ENCODE measurements around the gene DNAJA3. TPM values are rescaled to one million over a fixed set of nuclear protein-coding genes. Genes with fewer than 3 reads are reported as not detected.

The DNAJA3 gene
- total and polyA plus RNA-seq, 2 donors (not counting 3 experiments of a cell fraction or from before 2014, with no cell fraction given) = 33.4 to 45.4 TPM

DNA sequence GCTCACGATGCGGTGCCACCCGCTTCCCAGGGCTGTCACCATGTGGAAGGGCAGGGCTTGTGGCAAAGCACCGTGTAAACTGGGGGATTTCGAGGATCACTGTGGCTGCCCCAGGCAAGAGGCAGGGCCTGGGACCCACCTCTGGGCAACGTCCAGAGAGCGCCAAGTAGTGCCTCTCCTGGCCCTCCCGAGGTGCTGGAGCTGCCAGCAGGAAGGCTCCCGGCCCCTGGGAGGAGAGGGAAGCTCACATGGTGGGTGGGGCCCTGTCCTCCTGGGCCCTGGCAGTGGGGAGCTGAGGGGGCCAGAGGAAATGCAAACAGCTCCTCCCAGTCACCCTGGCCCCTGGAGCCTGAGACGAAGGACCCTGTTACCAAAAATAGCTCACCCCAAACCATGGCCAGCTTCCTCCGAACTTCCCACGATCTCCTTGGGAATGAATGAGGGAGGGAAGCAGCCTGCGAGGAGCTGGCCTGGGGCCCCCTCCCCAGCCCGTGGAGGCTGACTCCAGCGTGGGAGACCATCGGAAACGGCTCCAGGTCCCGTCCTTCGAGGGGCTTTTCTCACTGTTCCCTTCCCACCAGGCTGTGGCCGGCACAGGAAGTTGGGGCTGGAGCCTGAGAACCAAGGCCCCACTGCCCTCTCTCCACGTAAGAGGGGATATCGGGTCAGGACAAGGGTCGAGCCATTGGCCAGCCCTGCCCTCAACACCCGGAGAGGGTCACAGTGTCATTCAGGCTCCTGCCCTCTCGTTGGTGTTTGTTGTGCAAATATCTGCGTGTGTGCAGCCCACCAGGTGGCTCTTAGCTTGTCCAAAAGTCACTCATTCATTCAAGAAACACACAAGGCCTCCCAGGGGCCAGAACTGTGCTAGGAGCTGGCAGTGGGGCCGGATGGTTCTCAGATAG, 36.4 kb upstream of the DNAJA3 start:
- BruUV-seq (replicated peaks) = no TSS peak

More for the DNA sequence above, 36.4 kb upstream of the DNAJA3 start:
- Histone ChIP-seq H3K9me1 (replicated peaks; ENCODE audit: control insufficient read depth, extremely low read depth, insufficient read depth, low read length) (no peaks in the 10 kb centered on the region), H3K27me3 (ENCODE audit: control insufficient read depth in 2 of 2, insufficient read depth in 2 of 2, low read length in 2 of 2) (no peaks in the 10 kb centered on the region), H3K79me2 (ENCODE audit: control insufficient read depth, insufficient read depth, low read length) (no peaks in the 10 kb centered on the region), H3K9ac (replicated peaks; ENCODE audit: extremely low read depth, insufficient read depth, low read length) (no peak overlapping the region), H3K4me3 (replicated peaks in 1 of 3; ENCODE audit: insufficient read depth in 1 of 3, low read depth in 1 of 3, low read length in 3 of 3) (no peak overlapping the region), H3K9me3 (replicated peaks; ENCODE audit: control insufficient read depth, insufficient read depth, low read length) (no peaks in the 10 kb centered on the region), H4K20me1 (replicated peaks; ENCODE audit: control insufficient read depth, extremely low read depth, insufficient read depth, low read length) (no peaks in the 10 kb centered on the region), H3K4me2 (ENCODE audit: insufficient read depth, low read length) (no peak overlapping the region), H3K4me1 (ENCODE audit: control insufficient read depth, extremely low read depth, insufficient read depth, low read length) (peaks cover 14% of the 10 kb centered on the region), H3K27ac (ENCODE audit: insufficient read depth, low read depth, low read length) (no peak overlapping the region), H2AFZ (ENCODE audit: low read depth, low read length) (no peak overlapping the region), H3K36me3 (ENCODE audit: control insufficient read depth in 2 of 2, extremely low read depth in 1 of 2, insufficient read depth in 2 of 2, low read length in 2 of 2) (peaks cover 0 to 17% of the 10 kb centered on the region in 2 experiments)
- FAIRE-seq = no peak
- intact Hi-C loops (cut with micrococcal nuclease) (no loop called here), dilution Hi-C loops (cut with MboI; ENCODE audit: extremely low pct_ligation_motif_present, low sequenced_read_pairs) (no loop called here)
- ChIA-PET CTCF (interaction anchor here (1.2 to 7.5 kb wide), 2 partner anchors 14 to 30 kb away, joined by 3 to 63 read pairs; no protein-coding TSS in a partner anchor), POLR2A (no interaction called here)
- DNase-seq (ENCODE audit: low read depth, low spot score) = no peak
- TF ChIP-seq POLR2AphosphoS5 (IDR thresholded peaks at IDR 0.05; ENCODE audit: insufficient read depth, low read depth, low read length) = no peak
- TF ChIP-seq FOS (IDR thresholded peaks at IDR 0.05; ENCODE audit: borderline replicate concordance, insufficient read depth, low read length) = no peak
- TF ChIP-seq, protein P1, sequence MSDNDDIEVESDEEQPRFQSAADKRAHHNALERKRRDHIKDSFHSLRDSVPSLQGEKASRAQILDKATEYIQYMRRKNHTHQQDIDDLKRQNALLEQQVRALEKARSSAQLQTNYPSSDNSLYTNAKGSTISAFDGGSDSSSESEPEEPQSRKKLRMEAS (IDR thresholded peaks at IDR 0.05; ENCODE audit: insufficient read depth, insufficient read length) = no peak
- no peak for TF ChIP-seq MYC (IDR thresholded peaks at IDR 0.05; ENCODE audit: low read depth, low read length)
- no peak for TF ChIP-seq EZH2 (IDR thresholded peaks at IDR 0.05; ENCODE audit: borderline replicate concordance, low read depth, low read length, severe bottlenecking)
- TF ChIP-seq, protein P2, sequence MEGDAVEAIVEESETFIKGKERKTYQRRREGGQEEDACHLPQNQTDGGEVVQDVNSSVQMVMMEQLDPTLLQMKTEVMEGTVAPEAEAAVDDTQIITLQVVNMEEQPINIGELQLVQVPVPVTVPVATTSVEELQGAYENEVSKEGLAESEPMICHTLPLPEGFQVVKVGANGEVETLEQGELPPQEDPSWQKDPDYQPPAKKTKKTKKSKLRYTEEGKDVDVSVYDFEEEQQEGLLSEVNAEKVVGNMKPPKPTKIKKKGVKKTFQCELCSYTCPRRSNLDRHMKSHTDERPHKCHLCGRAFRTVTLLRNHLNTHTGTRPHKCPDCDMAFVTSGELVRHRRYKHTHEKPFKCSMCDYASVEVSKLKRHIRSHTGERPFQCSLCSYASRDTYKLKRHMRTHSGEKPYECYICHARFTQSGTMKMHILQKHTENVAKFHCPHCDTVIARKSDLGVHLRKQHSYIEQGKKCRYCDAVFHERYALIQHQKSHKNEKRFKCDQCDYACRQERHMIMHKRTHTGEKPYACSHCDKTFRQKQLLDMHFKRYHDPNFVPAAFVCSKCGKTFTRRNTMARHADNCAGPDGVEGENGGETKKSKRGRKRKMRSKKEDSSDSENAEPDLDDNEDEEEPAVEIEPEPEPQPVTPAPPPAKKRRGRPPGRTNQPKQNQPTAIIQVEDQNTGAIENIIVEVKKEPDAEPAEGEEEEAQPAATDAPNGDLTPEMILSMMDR (IDR thresholded peaks at IDR 0.05; ENCODE audit: extremely low read depth in 1 of 2, insufficient read depth in 1 of 2, low read depth in 1 of 2, low read length in 2 of 2) = no peak
- TF ChIP-seq POLR2A (IDR thresholded peaks at IDR 0.05; ENCODE audit: low read depth, low read length) = no peak
- no peak for TF ChIP-seq JUN (IDR thresholded peaks at IDR 0.05; ENCODE audit: borderline replicate concordance, insufficient read depth, insufficient read length, low read depth)
- no peak for TF ChIP-seq GATA2 (IDR thresholded peaks at IDR 0.05; ENCODE audit: insufficient read depth, insufficient read length, low read depth, low read length)

All from endothelial cell of umbilical vein (primary cell).